ENCODE results near the gene ADAM19. TPM values are rescaled to one million over a fixed set of nuclear protein-coding genes. Genes with fewer than 3 reads are reported as not detected.

The ADAM19 gene
- total and polyA plus RNA-seq, 2 experiments from 2014 or later = 9.1 to 13.2 TPM

DNA sequence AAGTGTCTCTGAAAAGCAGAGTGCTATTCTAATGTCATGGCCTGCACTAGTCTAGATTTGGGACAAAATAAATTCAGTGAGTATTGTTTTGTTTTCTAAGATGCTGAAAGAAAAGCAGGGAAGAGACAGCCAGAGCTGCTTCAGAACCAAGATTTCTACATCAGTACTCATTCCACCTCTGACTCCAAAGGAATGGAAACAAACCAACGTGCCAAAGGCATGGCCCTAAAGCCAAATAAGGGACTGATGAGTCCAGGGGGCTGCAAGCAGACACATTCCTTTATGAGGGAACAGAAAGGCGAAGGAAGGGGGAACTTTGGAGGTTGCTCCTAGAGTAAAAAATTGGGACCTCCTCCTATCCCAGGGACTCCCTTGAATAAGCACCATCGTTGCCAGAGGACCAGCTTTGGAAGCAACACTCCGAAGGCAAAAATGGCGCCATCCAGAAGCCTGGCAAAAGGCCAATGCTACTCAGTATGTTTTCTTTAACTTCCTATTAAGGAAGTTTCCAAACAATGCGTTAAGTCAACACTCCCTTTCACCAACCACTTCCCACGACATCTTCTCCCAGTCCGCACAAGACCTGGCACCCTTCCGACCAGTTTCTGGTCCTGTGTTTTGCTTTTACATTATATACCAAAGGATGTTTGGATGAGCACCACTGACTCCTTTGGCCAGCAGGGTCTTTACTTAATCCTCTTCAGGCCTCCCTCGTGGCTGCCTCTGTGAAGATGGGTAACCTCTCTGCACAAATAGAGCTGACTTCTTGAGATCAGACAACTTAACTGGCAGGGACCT is 31.6 kb downstream of the ADAM19 start (continued):
- TF ChIP-seq, protein P1, sequence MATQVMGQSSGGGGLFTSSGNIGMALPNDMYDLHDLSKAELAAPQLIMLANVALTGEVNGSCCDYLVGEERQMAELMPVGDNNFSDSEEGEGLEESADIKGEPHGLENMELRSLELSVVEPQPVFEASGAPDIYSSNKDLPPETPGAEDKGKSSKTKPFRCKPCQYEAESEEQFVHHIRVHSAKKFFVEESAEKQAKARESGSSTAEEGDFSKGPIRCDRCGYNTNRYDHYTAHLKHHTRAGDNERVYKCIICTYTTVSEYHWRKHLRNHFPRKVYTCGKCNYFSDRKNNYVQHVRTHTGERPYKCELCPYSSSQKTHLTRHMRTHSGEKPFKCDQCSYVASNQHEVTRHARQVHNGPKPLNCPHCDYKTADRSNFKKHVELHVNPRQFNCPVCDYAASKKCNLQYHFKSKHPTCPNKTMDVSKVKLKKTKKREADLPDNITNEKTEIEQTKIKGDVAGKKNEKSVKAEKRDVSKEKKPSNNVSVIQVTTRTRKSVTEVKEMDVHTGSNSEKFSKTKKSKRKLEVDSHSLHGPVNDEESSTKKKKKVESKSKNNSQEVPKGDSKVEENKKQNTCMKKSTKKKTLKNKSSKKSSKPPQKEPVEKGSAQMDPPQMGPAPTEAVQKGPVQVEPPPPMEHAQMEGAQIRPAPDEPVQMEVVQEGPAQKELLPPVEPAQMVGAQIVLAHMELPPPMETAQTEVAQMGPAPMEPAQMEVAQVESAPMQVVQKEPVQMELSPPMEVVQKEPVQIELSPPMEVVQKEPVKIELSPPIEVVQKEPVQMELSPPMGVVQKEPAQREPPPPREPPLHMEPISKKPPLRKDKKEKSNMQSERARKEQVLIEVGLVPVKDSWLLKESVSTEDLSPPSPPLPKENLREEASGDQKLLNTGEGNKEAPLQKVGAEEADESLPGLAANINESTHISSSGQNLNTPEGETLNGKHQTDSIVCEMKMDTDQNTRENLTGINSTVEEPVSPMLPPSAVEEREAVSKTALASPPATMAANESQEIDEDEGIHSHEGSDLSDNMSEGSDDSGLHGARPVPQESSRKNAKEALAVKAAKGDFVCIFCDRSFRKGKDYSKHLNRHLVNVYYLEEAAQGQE (IDR thresholded peaks at IDR 0.05; ENCODE audit: unreplicated experiment) = no peak
- TF ChIP-seq, protein P2, sequence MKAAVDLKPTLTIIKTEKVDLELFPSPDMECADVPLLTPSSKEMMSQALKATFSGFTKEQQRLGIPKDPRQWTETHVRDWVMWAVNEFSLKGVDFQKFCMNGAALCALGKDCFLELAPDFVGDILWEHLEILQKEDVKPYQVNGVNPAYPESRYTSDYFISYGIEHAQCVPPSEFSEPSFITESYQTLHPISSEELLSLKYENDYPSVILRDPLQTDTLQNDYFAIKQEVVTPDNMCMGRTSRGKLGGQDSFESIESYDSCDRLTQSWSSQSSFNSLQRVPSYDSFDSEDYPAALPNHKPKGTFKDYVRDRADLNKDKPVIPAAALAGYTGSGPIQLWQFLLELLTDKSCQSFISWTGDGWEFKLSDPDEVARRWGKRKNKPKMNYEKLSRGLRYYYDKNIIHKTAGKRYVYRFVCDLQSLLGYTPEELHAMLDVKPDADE (IDR thresholded peaks at IDR 0.05) = no peak
- TF ChIP-seq POLR2AphosphoS5 (IDR thresholded peaks at IDR 0.05; ENCODE audit: low read depth) (no peak), JUNB (IDR thresholded peaks at IDR 0.05; ENCODE audit: unreplicated experiment) (no peak)
- TF ChIP-seq, protein P3, sequence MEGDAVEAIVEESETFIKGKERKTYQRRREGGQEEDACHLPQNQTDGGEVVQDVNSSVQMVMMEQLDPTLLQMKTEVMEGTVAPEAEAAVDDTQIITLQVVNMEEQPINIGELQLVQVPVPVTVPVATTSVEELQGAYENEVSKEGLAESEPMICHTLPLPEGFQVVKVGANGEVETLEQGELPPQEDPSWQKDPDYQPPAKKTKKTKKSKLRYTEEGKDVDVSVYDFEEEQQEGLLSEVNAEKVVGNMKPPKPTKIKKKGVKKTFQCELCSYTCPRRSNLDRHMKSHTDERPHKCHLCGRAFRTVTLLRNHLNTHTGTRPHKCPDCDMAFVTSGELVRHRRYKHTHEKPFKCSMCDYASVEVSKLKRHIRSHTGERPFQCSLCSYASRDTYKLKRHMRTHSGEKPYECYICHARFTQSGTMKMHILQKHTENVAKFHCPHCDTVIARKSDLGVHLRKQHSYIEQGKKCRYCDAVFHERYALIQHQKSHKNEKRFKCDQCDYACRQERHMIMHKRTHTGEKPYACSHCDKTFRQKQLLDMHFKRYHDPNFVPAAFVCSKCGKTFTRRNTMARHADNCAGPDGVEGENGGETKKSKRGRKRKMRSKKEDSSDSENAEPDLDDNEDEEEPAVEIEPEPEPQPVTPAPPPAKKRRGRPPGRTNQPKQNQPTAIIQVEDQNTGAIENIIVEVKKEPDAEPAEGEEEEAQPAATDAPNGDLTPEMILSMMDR (conservative IDR thresholded peaks at IDR 0.05; ENCODE audit: low read depth in 2 of 2) = no peak

DNA sequence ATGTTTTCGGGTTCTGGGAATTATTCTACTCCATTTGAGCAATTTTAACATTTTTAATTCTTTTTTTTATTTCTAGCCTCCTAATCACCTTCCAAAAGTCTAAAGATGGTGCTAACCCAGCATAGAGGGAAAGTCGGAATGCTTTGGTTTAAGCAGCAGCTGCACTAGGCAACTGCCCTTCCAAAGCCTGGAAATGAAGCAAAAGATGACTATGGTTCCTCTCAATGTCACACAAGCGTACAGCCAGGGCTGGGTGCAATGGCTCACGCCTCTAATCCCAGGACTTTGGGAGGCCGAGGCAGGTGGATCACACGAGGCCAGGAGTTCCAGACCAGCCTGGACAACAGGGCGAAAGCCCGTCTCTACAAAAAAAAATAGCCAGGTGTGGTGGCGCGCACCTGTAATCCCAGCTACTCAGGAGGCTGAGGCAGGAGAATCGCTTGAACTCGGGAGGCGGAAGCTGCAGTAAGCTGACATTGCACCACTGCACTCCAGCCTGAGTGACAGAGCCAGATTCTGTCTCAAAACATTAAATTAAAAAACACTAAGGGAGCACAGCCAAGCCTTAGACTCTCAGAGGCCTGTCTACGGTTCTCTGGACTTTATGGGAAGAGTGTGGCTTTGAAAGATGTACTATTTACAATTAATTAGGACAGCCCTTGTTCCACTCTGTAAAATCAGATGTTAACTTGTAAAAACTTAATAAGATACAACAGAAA is 33.1 kb downstream of the ADAM19 start:
- Mint-ChIP-seq H3K27me3 (ENCODE audit: insufficient read depth, low read depth, poor library complexity) (no peaks in the 10 kb centered on the region), H3K9me3 (no peaks in the 10 kb centered on the region), H3K4me1 (peaks cover 15% of the 10 kb centered on the region), H3K27ac (no peak overlapping the region), H3K36me3 (ENCODE audit: low read depth) (no peaks in the 10 kb centered on the region), H3K4me3 (no peak overlapping the region)
- peaks cover 4% of the 10 kb centered on the region; the same call in 1 of the 2 replicates for H3K4me1 ChIP-seq (ENCODE audit: insufficient read depth)
- no peaks in the 10 kb centered on the region for H3K36me3 ChIP-seq (ENCODE audit: insufficient read depth)
- H3K4me2 ChIP-seq = no peak overlapping the region
- DNase-seq (ENCODE audit: low spot score) = no peak
- no peak for ATAC-seq
- H3K79me2 ChIP-seq (replicated peaks; ENCODE audit: insufficient read depth) = 0 out of 2 replicates have a peak, but pooled peaks cover 7% of the 10 kb centered on the region
- H3K9me2 ChIP-seq (ENCODE audit: insufficient read depth) = no peaks in the 10 kb centered on the region
- no peak overlapping the region for H2AFZ ChIP-seq
- H3K4me3 ChIP-seq = no peak overlapping the region
- no peaks in the 10 kb centered on the region for H3F3A ChIP-seq (replicated peaks; ENCODE audit: low read depth)
- H4K20me1 ChIP-seq (replicated peaks; ENCODE audit: insufficient read depth) = peaks cover 3% of the 10 kb centered on the region; the same call in 1 of the 2 replicates
- no peak overlapping the region for H3K27ac ChIP-seq (ENCODE audit: low read depth)
- H3K27me3 ChIP-seq (ENCODE audit: insufficient read depth) = no peaks in the 10 kb centered on the region
- TF ChIP-seq, protein P4, sequence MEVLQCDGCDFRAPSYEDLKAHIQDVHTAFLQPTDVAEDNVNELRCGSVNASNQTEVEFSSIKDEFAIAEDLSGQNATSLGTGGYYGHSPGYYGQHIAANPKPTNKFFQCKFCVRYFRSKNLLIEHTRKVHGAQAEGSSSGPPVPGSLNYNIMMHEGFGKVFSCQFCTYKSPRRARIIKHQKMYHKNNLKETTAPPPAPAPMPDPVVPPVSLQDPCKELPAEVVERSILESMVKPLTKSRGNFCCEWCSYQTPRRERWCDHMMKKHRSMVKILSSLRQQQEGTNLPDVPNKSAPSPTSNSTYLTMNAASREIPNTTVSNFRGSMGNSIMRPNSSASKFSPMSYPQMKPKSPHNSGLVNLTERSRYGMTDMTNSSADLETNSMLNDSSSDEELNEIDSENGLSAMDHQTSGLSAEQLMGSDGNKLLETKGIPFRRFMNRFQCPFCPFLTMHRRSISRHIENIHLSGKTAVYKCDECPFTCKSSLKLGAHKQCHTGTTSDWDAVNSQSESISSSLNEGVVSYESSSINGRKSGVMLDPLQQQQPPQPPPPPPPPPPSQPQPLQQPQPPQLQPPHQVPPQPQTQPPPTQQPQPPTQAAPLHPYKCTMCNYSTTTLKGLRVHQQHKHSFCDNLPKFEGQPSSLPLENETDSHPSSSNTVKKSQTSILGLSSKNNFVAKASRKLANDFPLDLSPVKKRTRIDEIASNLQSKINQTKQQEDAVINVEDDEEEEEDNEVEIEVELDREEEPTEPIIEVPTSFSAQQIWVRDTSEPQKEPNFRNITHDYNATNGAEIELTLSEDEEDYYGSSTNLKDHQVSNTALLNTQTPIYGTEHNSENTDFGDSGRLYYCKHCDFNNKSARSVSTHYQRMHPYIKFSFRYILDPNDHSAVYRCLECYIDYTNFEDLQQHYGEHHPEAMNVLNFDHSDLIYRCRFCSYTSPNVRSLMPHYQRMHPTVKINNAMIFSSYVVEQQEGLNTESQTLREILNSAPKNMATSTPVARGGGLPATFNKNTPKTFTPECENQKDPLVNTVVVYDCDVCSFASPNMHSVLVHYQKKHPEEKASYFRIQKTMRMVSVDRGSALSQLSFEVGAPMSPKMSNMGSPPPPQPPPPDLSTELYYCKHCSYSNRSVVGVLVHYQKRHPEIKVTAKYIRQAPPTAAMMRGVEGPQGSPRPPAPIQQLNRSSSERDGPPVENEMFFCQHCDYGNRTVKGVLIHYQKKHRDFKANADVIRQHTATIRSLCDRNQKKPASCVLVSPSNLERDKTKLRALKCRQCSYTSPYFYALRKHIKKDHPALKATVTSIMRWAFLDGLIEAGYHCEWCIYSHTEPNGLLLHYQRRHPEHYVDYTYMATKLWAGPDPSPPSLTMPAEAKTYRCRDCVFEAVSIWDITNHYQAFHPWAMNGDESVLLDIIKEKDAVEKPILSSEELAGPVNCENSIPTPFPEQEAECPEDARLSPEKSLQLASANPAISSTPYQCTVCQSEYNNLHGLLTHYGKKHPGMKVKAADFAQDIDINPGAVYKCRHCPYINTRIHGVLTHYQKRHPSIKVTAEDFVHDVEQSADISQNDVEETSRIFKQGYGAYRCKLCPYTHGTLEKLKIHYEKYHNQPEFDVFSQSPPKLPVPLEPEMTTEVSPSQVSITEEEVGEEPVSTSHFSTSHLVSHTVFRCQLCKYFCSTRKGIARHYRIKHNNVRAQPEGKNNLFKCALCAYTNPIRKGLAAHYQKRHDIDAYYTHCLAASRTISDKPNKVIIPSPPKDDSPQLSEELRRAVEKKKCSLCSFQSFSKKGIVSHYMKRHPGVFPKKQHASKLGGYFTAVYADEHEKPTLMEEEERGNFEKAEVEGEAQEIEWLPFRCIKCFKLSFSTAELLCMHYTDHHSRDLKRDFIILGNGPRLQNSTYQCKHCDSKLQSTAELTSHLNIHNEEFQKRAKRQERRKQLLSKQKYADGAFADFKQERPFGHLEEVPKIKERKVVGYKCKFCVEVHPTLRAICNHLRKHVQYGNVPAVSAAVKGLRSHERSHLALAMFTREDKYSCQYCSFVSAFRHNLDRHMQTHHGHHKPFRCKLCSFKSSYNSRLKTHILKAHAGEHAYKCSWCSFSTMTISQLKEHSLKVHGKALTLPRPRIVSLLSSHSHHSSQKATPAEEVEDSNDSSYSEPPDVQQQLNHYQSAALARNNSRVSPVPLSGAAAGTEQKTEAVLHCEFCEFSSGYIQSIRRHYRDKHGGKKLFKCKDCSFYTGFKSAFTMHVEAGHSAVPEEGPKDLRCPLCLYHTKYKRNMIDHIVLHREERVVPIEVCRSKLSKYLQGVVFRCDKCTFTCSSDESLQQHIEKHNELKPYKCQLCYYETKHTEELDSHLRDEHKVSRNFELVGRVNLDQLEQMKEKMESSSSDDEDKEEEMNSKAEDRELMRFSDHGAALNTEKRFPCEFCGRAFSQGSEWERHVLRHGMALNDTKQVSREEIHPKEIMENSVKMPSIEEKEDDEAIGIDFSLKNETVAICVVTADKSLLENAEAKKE (CRISPR knock-in tag; IDR thresholded peaks at IDR 0.05) = no peak
- TF ChIP-seq, protein P3 (conservative IDR thresholded peaks at IDR 0.05; ENCODE audit: low read depth in 2 of 2) = no peak
- TF ChIP-seq ZNF331 (CRISPR knock-in tag; IDR thresholded peaks at IDR 0.05; ENCODE audit: low read depth) = no peak

Measured in GM23338 (cell line).